HL-60 (cell line): ENCODE results near the gene NOX5.
A peak's percentile ranks its signal among the peaks of the same experiment; 100 is the strongest.

Experiments used
- DNase-seq, 2 experiments: peaks; one replicate each; pipeline ENCODE4 v3.0.0-alpha.2; 2010 to 2020; ENCODE audit warnings: low read depth in 1 of 2, low spot score in 1 of 2
- H3K27ac ChIP-seq: fragments of 250-450 bp; sonication (Bioruptor Pico); replicated peaks from 2 replicates; pipeline ENCODE4 v1.5.1; 2020; ENCODE audit warnings: mild to moderate bottlenecking, moderate library complexity
- H3K27me3 ChIP-seq: fragments of 250-450 bp; sonication (Bioruptor Pico); 2 replicates; pipeline ENCODE4 v1.5.1; 2021; ENCODE audit warnings: mild to moderate bottlenecking, moderate library complexity; ENCODE audit not compliant: insufficient read depth, poor library complexity, severe bottlenecking
- H3K4me3 ChIP-seq: replicated peaks from 2 replicates; pipeline ENCODE4 v1.5.1; 2011; ENCODE audit warnings: mild to moderate bottlenecking, control low read depth, low read length; ENCODE audit not compliant: insufficient read depth
- CTCF ChIP-seq: IDR thresholded peaks from one replicate; pipeline ENCODE4 v1.5.1; 2011; ENCODE audit warnings: low read length, control low read depth, inconsistent platforms; ENCODE audit not compliant: insufficient read depth
- GABPA ChIP-seq: IDR thresholded peaks from 2 replicates; pipeline ENCODE4 v1.6.1; 2012; ENCODE audit warnings: low read depth
- POLR2AphosphoS5 ChIP-seq: IDR thresholded peaks from 2 replicates; pipeline ENCODE4 v1.6.1; 2012; ENCODE audit warnings: low read depth
- SPI1 ChIP-seq: IDR thresholded peaks from 2 replicates; pipeline ENCODE4 v1.6.1; 2012; ENCODE audit warnings: low read depth, mild to moderate bottlenecking, borderline replicate concordance
- TF ChIP-seq, protein P1 (sequence below): IDR thresholded peaks from 2 replicates; pipeline ENCODE4 v1.6.1; 2012; ENCODE audit warnings: low read depth; ENCODE audit not compliant: insufficient replicate concordance

The NOX5 gene

GRCh38 chr15:69035205-69035917 lies 20.9 kb downstream of the NOX5 start:
- Histone ChIP-seq H3K4me3 (no peak overlapping the region), H3K27me3 (peaks cover 3% of the 10 kb centered on the region), H3K27ac (no peak overlapping the region)
- peak in 1 of 2 experiments; percentile 40 for DNase-seq
- TF ChIP-seq, protein P1, sequence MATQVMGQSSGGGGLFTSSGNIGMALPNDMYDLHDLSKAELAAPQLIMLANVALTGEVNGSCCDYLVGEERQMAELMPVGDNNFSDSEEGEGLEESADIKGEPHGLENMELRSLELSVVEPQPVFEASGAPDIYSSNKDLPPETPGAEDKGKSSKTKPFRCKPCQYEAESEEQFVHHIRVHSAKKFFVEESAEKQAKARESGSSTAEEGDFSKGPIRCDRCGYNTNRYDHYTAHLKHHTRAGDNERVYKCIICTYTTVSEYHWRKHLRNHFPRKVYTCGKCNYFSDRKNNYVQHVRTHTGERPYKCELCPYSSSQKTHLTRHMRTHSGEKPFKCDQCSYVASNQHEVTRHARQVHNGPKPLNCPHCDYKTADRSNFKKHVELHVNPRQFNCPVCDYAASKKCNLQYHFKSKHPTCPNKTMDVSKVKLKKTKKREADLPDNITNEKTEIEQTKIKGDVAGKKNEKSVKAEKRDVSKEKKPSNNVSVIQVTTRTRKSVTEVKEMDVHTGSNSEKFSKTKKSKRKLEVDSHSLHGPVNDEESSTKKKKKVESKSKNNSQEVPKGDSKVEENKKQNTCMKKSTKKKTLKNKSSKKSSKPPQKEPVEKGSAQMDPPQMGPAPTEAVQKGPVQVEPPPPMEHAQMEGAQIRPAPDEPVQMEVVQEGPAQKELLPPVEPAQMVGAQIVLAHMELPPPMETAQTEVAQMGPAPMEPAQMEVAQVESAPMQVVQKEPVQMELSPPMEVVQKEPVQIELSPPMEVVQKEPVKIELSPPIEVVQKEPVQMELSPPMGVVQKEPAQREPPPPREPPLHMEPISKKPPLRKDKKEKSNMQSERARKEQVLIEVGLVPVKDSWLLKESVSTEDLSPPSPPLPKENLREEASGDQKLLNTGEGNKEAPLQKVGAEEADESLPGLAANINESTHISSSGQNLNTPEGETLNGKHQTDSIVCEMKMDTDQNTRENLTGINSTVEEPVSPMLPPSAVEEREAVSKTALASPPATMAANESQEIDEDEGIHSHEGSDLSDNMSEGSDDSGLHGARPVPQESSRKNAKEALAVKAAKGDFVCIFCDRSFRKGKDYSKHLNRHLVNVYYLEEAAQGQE = no peak
- TF ChIP-seq CTCF (peak; percentile 63), SPI1 (no peak), POLR2AphosphoS5 (no peak)

DNA sequence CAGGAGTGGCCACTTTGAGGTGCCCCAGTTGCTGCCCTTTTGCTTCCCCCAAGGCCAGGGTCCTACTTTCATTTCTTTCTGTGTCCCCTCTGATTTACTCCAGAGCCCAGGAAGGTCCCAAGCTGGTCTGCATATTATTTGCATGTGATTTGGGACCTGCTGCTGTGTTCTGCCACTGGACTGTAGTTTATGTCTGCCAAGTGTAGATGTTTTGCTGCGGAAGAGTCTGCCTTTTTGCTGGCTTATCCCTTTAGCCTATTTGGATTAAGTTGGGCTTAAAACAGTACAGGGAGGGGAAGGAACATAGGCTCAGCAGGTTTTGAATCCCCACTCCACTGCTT lies 21.4 kb downstream of the NOX5 start:
- Histone ChIP-seq H3K27me3 (peaks cover 3% of the 10 kb centered on the region), H3K27ac (no peak overlapping the region), H3K4me3 (no peak overlapping the region)
- no peak for DNase-seq
- TF ChIP-seq CTCF (no peak), GABPA (no peak), POLR2AphosphoS5 (no peak), SPI1 (no peak)
- TF ChIP-seq, protein P1 = no peak

DNA sequence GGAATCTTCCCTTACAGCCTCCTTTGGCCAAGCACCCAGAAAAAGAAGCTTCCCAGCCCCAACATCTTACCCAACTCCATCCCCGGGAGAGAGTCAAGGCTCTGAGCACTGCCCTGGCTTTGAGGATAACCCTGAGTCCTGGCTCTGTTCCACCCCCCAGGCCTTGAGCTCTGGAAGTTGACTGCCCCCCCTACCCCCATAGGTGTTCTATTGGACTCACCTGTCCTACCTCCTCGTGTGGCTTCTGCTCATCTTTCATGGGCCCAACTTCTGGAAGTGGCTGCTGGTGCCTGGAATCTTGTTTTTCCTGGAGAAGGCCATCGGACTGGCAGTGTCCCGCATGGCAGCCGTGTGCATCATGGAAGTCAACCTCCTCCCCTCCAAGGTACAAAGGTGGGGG lies 22.3 kb downstream of the NOX5 start:
- peaks cover 3% of the 10 kb centered on the region for H3K27me3 ChIP-seq
- no peak overlapping the region for H3K4me3 ChIP-seq
- no peak overlapping the region for H3K27ac ChIP-seq
- DNase-seq = no peak
- TF ChIP-seq SPI1 (no peak), CTCF (no peak), GABPA (no peak), POLR2AphosphoS5 (no peak)
- TF ChIP-seq, protein P1 = no peak
